ENCODE data around the gene TPK1. TPM values are rescaled to one million over a fixed set of nuclear protein-coding genes. Genes with fewer than 3 reads are reported as not detected.
"Not testable (repeated sequence)": the region's sequence is repeated elsewhere in the genome, so short reads cannot be mapped to it uniquely, and the experiment has no call there.

Gene TPK1
- total RNA-seq, 1 donor from 2014 or later, result 14.5 TPM

DNA sequence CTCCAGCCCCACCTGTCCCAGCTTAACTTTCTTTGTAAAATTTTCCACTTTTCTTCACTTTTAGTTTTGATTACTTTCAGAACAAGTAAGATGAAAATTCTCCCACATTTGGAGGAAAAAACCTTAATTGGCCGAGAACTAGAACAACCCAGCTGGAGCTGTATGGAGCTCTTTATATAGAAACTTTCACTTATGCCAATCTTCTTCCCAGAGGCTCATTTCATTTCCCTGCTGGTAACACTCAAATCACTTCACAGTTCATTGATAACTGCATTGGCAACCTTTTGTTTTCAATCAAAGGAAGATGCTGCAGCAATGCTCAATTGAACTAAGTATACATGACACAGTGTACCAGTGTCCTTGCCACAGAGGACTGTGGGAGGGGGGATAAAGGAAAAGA is 256.2 kb downstream of the TPK1 start:
- Histone ChIP-seq H3K9ac (no peak overlapping the region), H4K20me1 (ENCODE audit: low read depth) (no peaks in the 10 kb centered on the region), H3K4me2 (no peak overlapping the region), H3F3A (ENCODE audit: low read depth) (no peaks in the 10 kb centered on the region), H3K27ac (no peak overlapping the region), H2AFZ (replicated peaks) (no peak overlapping the region), H3K79me2 (ENCODE audit: low read depth) (no peaks in the 10 kb centered on the region), H3K27me3 (no peaks in the 10 kb centered on the region), H3K4me3 (no peak overlapping the region), H3K36me3 (no peaks in the 10 kb centered on the region), H3K4me1 (peaks cover 7% of the 10 kb centered on the region), H3K9me3 (ENCODE audit: low read depth) (no peaks in the 10 kb centered on the region)
- Mint-ChIP-seq H3K27ac (no peak overlapping the region), H3K27me3 (ENCODE audit: insufficient read depth, low read depth) (no peaks in the 10 kb centered on the region), H3K4me3 (no peak overlapping the region), H3K4me1 (no peaks in the 10 kb centered on the region), H3K9me3 (no peaks in the 10 kb centered on the region), H3K36me3 (no peaks in the 10 kb centered on the region)
- DNase-seq (ENCODE audit: low spot score), result peak; percentile 3
- TF ChIP-seq EZH2 (IDR thresholded peaks at IDR 0.05) (no peak), EZH2phosphoT487 (IDR thresholded peaks at IDR 0.05) (no peak)
- TF ChIP-seq, protein P1, sequence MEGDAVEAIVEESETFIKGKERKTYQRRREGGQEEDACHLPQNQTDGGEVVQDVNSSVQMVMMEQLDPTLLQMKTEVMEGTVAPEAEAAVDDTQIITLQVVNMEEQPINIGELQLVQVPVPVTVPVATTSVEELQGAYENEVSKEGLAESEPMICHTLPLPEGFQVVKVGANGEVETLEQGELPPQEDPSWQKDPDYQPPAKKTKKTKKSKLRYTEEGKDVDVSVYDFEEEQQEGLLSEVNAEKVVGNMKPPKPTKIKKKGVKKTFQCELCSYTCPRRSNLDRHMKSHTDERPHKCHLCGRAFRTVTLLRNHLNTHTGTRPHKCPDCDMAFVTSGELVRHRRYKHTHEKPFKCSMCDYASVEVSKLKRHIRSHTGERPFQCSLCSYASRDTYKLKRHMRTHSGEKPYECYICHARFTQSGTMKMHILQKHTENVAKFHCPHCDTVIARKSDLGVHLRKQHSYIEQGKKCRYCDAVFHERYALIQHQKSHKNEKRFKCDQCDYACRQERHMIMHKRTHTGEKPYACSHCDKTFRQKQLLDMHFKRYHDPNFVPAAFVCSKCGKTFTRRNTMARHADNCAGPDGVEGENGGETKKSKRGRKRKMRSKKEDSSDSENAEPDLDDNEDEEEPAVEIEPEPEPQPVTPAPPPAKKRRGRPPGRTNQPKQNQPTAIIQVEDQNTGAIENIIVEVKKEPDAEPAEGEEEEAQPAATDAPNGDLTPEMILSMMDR (IDR thresholded peaks at IDR 0.05), result no peak

DNA sequence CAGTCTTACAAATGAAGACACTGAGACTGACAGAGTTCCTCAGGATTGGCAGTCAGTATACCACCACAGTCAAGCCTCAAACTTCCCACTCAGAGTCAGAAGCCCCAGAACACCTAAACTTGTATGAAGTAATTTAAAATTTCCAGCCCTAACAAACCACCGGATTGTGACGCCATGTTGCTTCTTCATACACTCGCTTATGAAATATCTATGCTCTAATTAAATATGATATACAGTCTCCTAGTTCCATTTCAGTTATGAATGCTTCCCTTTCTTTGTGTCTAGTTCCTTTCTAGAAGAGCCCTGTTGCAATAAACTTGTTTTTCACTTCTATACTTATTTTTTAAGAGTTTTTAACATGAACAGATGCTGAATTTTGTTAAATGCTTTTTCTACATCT is 260.4 kb downstream of the TPK1 start:
- H3K4me1 ChIP-seq, result no peaks in the 10 kb centered on the region
- no peaks in the 10 kb centered on the region for H3K36me3 Mint-ChIP-seq
- no peaks in the 10 kb centered on the region for H3K27me3 ChIP-seq
- H3K4me1 Mint-ChIP-seq, result no peaks in the 10 kb centered on the region
- H3K4me3 Mint-ChIP-seq, result no peak overlapping the region
- H3K4me3 ChIP-seq, result no peak overlapping the region
- no peaks in the 10 kb centered on the region for H3F3A ChIP-seq (ENCODE audit: low read depth)
- DNase-seq (ENCODE audit: low spot score), result no peak
- H3K27ac Mint-ChIP-seq, result no peak overlapping the region
- H3K9me3 ChIP-seq (ENCODE audit: low read depth), result no peaks in the 10 kb centered on the region
- no peak overlapping the region for H2AFZ ChIP-seq (replicated peaks)
- H3K9ac ChIP-seq, result no peak overlapping the region
- no peaks in the 10 kb centered on the region for H4K20me1 ChIP-seq (ENCODE audit: low read depth)
- H3K27me3 Mint-ChIP-seq (ENCODE audit: insufficient read depth, low read depth), result no peaks in the 10 kb centered on the region
- H3K27ac ChIP-seq, result no peak overlapping the region
- no peak overlapping the region for H3K4me2 ChIP-seq
- no peaks in the 10 kb centered on the region for H3K36me3 ChIP-seq
- no peaks in the 10 kb centered on the region for H3K79me2 ChIP-seq (ENCODE audit: low read depth)
- TF ChIP-seq, protein P1 (IDR thresholded peaks at IDR 0.05), result no peak
- TF ChIP-seq EZH2 (IDR thresholded peaks at IDR 0.05) (no peak), EZH2phosphoT487 (IDR thresholded peaks at IDR 0.05) (no peak)
- no peaks in the 10 kb centered on the region for H3K9me3 Mint-ChIP-seq

DNA sequence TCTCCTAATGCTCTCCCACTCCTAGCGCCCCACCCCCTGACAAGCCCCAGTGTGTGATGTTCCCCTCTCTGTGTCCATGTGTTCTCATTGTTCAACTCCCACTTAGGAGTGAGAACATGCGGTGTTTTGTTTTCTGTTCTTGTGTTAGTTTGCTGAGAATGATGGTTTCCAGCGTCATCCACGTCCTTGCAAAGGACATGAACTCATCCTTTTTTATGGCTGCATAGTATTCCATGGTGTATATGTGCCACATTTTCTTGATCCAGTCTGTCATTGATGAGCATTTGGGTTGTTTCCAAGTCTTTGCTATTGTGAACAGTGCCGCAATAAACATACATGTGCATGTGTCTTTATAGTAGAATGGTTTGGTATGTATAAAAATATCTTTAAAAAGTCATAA is 261.1 kb downstream of the TPK1 start:
- H3K9ac ChIP-seq; H3K79me2 ChIP-seq (ENCODE audit: low read depth); H3F3A ChIP-seq (ENCODE audit: low read depth); H3K27me3 Mint-ChIP-seq (ENCODE audit: insufficient read depth, low read depth); H3K4me3 Mint-ChIP-seq; H3K4me1 ChIP-seq; H3K4me2 ChIP-seq; DNase-seq (ENCODE audit: low spot score); H3K9me3 Mint-ChIP-seq; H4K20me1 ChIP-seq (ENCODE audit: low read depth); H3K27ac ChIP-seq; H3K4me3 ChIP-seq; H3K36me3 ChIP-seq; H3K4me1 Mint-ChIP-seq; H3K9me3 ChIP-seq (ENCODE audit: low read depth); H2AFZ ChIP-seq (replicated peaks); H3K27me3 ChIP-seq; H3K36me3 Mint-ChIP-seq; H3K27ac Mint-ChIP-seq: not testable (repeated sequence)

DNA sequence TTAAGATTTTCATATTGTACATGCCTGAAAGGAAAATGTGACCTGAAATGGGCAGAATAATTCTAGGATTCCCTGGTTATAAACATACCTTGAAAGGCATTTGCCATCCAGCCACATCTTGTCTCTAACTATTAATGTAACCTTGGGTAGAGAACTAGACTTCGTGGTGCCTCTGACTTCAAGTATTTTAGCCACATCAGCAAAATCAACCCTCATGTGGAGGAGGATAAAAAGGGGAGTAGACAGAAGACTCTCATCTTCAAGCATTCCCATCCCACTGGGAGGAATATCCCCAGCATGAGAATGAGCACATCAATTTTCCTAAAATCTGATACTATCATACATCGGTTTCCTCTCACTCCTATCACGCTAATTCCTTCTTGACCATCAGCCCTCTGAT is 267.6 kb downstream of the TPK1 start:
- H3K4me3 ChIP-seq, result no peak overlapping the region
- no peaks in the 10 kb centered on the region for H3K9me3 ChIP-seq (ENCODE audit: low read depth)
- H3K36me3 Mint-ChIP-seq, result no peaks in the 10 kb centered on the region
- H3K36me3 ChIP-seq, result no peaks in the 10 kb centered on the region
- H3K27me3 Mint-ChIP-seq (ENCODE audit: insufficient read depth, low read depth), result no peaks in the 10 kb centered on the region
- no peak overlapping the region for H3K4me3 Mint-ChIP-seq
- H3K27ac Mint-ChIP-seq, result no peak overlapping the region
- no peaks in the 10 kb centered on the region for H3F3A ChIP-seq (ENCODE audit: low read depth)
- no peaks in the 10 kb centered on the region for H4K20me1 ChIP-seq (ENCODE audit: low read depth)
- H3K9ac ChIP-seq, result no peak overlapping the region
- no peaks in the 10 kb centered on the region for H3K27me3 ChIP-seq
- H3K9me3 Mint-ChIP-seq, result no peaks in the 10 kb centered on the region
- no peak overlapping the region for H3K4me2 ChIP-seq
- no peak overlapping the region for H3K27ac ChIP-seq
- TF ChIP-seq EZH2 (IDR thresholded peaks at IDR 0.05) (no peak), EZH2phosphoT487 (IDR thresholded peaks at IDR 0.05) (no peak)
- TF ChIP-seq, protein P1 (IDR thresholded peaks at IDR 0.05), result no peak
- no peak for DNase-seq (ENCODE audit: low spot score)
- H2AFZ ChIP-seq (replicated peaks), result no peak overlapping the region
- peaks cover 6% of the 10 kb centered on the region for H3K4me1 Mint-ChIP-seq
- no peaks in the 10 kb centered on the region for H3K79me2 ChIP-seq (ENCODE audit: low read depth)
- peaks cover 4% of the 10 kb centered on the region for H3K4me1 ChIP-seq

Measured in neural progenitor cell (in vitro differentiated cells).